ENCODE measurements around the gene FAM83C.
"Not testable (repeated sequence)": the region's sequence is repeated elsewhere in the genome, so short reads cannot be mapped to it uniquely, and the experiment has no call there.

FAM83C gene

DNA sequence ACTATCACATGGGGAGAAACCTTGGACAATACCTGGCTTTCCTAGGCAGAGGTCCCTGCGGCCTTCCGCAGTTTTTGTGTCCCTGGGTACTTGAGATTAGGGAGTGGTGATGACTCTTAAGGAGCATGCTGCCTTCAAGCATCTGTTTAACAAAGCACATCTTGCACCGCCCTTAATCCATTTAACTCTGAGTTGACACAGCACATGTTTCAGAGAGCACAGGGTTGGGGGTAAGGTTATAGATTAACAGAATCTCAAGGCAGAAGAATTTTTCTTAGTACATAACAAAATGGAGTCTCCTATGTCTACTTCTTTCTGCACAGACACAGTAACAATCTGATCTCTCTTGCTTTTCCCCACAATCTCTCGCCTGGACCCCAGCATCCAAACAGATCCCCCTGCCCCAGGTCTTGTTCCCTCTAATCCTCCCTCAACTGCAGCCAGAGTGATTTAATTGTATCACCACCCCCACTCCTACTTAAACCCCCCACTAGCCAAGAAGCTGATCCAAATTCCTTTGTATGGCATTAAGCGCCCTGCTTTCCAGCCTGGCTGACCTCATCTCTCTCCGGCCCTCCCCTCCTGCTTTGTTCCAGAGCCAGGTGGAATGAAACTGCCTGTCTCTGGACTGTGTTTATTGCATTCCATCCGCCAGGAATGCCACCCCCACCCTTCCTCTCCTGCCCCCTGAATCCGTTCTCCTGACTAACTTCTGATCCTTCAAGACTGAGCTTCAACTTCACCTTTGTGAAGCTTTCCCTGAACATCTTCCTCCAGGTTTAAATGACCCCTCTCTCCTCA, 29.3 kb downstream of the FAM83C start:
- not testable (repeated sequence) for H3K36me3 ChIP-seq (ENCODE audit: control insufficient read depth, insufficient read depth, low read length); H3K9ac ChIP-seq (ENCODE audit: low read length); H3K27me3 ChIP-seq (ENCODE audit: control insufficient read depth, insufficient read depth, low read length); H3K4me3 ChIP-seq (ENCODE audit: low read length); H3K9me3 ChIP-seq (ENCODE audit: control insufficient read depth, low read length)
- H3K4me1 ChIP-seq (ENCODE audit: control insufficient read depth, insufficient read depth, low read length): peaks cover 23% of the 10 kb centered on the region

DNA sequence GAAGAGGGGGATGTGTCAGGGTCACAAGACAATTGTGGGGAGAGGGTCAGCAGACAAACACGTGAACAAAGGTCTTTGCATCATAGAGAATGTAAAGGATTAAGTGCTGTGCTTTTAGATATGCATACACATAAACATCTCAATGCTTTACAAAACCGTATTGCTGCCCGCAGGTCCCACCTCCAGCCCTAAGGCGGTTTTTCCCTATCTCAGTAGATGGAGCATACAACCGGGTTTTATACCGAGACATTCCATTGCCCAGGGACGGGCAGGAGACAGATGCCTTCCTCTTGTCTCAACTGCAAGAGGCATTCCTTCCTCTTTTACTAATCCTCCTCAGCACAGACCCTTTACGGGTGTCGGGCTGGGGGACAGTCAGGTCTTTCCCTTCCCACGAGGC, 29.9 kb downstream of the FAM83C start:
- not testable (repeated sequence) for H3K9me3 ChIP-seq (ENCODE audit: control insufficient read depth, low read length); H3K4me3 ChIP-seq (ENCODE audit: low read length); H3K27me3 ChIP-seq (ENCODE audit: control insufficient read depth, insufficient read depth, low read length); H3K36me3 ChIP-seq (ENCODE audit: control insufficient read depth, insufficient read depth, low read length); H3K9ac ChIP-seq (ENCODE audit: low read length)
- peaks cover 25% of the 10 kb centered on the region for H3K4me1 ChIP-seq (ENCODE audit: control insufficient read depth, insufficient read depth, low read length)

DNA sequence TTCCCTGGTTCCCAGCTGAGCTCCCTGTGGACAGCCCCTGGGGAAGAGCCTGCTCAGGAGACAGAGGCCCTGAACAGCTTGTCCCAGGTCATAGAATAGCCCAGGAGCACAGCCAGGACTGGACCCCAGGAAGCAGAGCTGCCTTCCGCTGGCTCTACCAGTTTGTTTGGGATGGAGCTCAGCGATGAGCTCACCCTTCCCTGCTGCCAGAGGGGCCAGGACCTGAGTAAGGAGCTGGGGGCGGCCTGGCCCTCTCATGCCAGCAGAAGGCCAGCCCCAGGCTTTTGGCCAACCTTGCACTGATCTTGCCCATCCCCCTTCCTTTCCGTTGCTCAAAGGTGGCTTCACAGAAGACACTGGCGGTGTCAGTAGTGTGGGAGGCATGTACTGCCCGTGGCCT, 31.8 kb downstream of the FAM83C start:
- no peak overlapping the region for H3K9ac ChIP-seq (ENCODE audit: low read length)

DNA sequence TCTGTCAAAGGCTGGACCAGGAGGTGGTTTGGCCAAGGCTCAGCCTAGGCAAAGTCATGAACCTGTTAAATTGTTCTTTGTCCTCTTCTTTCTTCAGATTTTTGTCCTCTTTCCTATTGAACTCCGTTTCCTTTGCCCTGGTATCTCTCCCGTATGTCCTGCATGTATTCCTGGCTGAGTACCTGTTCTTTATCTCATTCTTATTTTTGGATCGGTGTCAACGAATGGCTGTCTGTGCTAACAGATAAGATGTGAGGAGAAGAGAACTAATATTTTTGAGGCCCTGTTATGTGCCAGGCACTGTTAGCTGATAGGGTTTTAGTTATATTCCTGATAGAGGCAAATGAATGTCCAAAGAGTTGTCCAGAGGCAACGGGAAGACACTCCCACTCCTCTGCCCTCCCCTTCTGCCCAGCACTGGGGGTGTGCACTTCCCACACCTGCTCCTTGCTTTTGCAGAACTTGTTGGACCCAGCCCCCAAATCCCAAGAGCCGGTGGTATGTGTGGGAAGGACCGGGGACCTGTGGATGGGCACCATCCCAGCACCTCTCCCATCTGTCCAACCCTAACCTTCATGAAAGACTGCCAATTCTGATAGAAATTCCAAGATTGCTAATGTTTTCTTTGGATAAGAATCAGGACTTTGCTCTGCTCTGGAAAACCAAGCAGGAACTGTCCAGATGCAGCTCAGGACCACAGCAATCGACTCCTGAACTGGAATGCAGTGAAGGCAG, 34.9 kb downstream of the FAM83C start:
- H3K4me1 ChIP-seq (ENCODE audit: control insufficient read depth, insufficient read depth, low read length): peaks cover 23% of the 10 kb centered on the region
- H3K4me3 ChIP-seq (ENCODE audit: low read length): no peak overlapping the region
- no peak overlapping the region for H3K9ac ChIP-seq (ENCODE audit: low read length)
- no peaks in the 10 kb centered on the region for H3K27me3 ChIP-seq (ENCODE audit: control insufficient read depth, insufficient read depth, low read length)
- no peaks in the 10 kb centered on the region for H3K36me3 ChIP-seq (ENCODE audit: control insufficient read depth, insufficient read depth, low read length)
- no peaks in the 10 kb centered on the region for H3K9me3 ChIP-seq (ENCODE audit: control insufficient read depth, low read length)

More for the DNA sequence above, 31.8 kb downstream of the FAM83C start:
- no peaks in the 10 kb centered on the region for H3K27me3 ChIP-seq (ENCODE audit: control insufficient read depth, insufficient read depth, low read length)
- peaks cover 26% of the 10 kb centered on the region for H3K4me1 ChIP-seq (ENCODE audit: control insufficient read depth, insufficient read depth, low read length)
- no peaks in the 10 kb centered on the region for H3K36me3 ChIP-seq (ENCODE audit: control insufficient read depth, insufficient read depth, low read length)
- H3K4me3 ChIP-seq (ENCODE audit: low read length): no peak overlapping the region
- H3K9me3 ChIP-seq (ENCODE audit: control insufficient read depth, low read length): no peaks in the 10 kb centered on the region

DNA sequence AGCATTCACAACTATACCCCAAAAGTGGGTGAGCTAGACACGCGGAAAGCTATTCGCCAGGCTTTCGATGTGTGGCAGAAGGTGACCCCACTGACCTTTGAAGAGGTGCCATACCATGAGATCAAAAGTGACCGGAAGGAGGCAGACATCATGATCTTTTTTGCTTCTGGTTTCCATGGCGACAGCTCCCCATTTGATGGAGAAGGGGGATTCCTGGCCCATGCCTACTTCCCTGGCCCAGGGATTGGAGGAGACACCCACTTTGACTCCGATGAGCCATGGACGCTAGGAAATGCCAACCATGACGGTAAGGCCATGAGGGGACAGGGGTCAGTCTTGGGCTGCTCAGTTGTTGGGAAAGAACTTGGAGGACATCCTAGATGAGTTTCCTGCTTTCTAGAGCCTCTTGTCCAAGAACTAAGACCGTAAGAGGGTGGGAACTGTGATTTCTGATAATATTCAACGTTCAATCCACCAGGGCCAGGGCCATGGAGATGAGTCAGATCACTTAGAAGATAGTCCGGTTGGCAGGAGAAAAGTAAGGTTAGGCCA, 37.7 kb downstream of the FAM83C start:
- H3K4me1 ChIP-seq (ENCODE audit: control insufficient read depth, insufficient read depth, low read length): peaks cover 31% of the 10 kb centered on the region
- H3K4me3 ChIP-seq (ENCODE audit: low read length): no peak overlapping the region
- no peak overlapping the region for H3K9ac ChIP-seq (ENCODE audit: low read length)
- no peaks in the 10 kb centered on the region for H3K27me3 ChIP-seq (ENCODE audit: control insufficient read depth, insufficient read depth, low read length)
- H3K36me3 ChIP-seq (ENCODE audit: control insufficient read depth, insufficient read depth, low read length): no peaks in the 10 kb centered on the region
- no peaks in the 10 kb centered on the region for H3K9me3 ChIP-seq (ENCODE audit: control insufficient read depth, low read length)

DNA sequence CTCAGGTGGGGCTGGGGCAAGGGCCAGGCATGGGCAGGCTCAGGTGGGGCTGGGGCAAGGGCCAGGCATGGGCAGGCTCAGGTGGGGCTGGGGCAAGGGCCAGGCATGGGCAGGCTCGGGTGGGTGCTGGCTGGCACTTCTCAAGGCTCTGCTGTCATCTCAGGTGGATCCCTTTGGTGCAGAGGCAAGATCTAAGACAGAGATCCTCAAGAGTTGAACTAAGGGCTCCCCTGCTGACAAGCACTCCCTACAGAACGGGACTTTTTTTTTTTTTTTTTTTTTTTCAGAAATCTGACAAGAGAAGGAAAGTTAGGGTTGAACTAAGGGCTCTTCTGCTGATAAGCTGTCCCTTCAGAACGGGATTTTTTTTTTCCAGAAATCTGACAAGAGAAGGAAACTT, 39.2 kb downstream of the FAM83C start:
- Histone ChIP-seq H3K27me3 (ENCODE audit: control insufficient read depth, insufficient read depth, low read length) (no peaks in the 10 kb centered on the region), H3K4me3 (ENCODE audit: low read length) (no peak overlapping the region), H3K9ac (ENCODE audit: low read length) (no peak overlapping the region), H3K4me1 (ENCODE audit: control insufficient read depth, insufficient read depth, low read length) (peaks cover 28% of the 10 kb centered on the region), H3K36me3 (ENCODE audit: control insufficient read depth, insufficient read depth, low read length) (no peaks in the 10 kb centered on the region), H3K9me3 (ENCODE audit: control insufficient read depth, low read length) (no peaks in the 10 kb centered on the region)

DNA sequence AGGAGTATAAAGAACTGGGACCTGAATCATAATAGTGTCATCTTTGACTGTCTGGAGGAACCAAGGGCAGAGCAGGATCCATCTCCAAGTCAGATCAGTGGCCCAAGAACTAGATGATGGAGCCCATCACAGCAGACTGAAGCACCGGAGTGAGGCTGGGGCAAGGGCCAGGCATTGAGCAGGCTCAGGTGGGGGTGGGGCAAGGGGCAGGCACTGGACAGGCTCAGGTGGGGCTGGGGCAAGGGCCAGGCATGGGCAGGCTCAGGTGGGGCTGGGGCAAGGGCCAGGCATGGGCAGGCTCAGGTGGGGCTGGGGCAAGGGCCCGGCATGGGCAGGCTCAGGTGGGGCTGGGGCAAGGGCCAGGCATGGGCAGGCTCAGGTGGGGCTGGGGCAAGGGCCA, 39.6 kb downstream of the FAM83C start:
- not testable (repeated sequence) for H3K27me3 ChIP-seq (ENCODE audit: control insufficient read depth, insufficient read depth, low read length); H3K36me3 ChIP-seq (ENCODE audit: control insufficient read depth, insufficient read depth, low read length); H3K9ac ChIP-seq (ENCODE audit: low read length); H3K9me3 ChIP-seq (ENCODE audit: control insufficient read depth, low read length); H3K4me3 ChIP-seq (ENCODE audit: low read length)
- H3K4me1 ChIP-seq (ENCODE audit: control insufficient read depth, insufficient read depth, low read length): peaks cover 23% of the 10 kb centered on the region

DNA sequence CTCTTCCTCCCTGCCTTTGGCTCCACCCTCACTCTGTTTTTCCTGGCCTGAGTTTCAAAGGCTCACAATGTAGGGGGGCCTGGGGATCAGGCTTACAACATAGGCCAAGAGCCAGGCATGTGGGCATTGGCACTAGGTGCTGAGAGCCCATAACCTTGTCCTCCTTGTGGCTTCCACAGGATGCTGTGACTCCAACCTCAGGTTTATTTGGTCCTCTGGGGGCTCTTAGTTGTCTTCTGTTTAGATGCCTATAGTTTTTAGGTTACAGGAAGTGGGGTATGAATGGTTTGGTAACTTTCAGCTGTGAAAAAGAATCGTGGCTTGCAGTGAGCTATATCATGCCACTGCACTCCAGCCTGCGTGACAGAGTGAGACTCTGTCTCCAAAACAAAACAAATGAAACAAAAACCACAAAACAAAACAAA, 40.2 kb downstream of the FAM83C start:
- no peak overlapping the region for H3K9ac ChIP-seq (ENCODE audit: low read length)
- H3K27me3 ChIP-seq (ENCODE audit: control insufficient read depth, insufficient read depth, low read length): no peaks in the 10 kb centered on the region

DNA sequence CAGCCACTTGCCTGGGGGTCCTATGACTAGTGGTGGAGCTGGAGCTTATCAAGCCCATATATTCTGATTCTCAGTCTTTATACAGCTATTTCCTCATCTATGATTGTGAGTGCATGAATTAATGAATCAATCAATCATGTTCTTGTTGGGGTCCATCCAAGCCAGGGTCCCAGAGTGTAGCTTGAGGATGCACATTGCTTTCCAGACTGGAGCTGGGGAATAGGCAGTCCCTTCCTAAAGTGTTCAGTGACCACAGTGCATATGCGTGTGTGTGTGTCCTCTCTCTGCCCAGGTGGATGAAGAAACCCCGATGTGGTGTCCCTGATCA, 40.6 kb downstream of the FAM83C start:
- Histone ChIP-seq H3K27me3 (ENCODE audit: control insufficient read depth, insufficient read depth, low read length) (no peaks in the 10 kb centered on the region), H3K9ac (ENCODE audit: low read length) (no peak overlapping the region), H3K36me3 (ENCODE audit: control insufficient read depth, insufficient read depth, low read length) (no peaks in the 10 kb centered on the region), H3K4me3 (ENCODE audit: low read length) (no peak overlapping the region), H3K9me3 (ENCODE audit: control insufficient read depth, low read length) (no peaks in the 10 kb centered on the region), H3K4me1 (ENCODE audit: control insufficient read depth, insufficient read depth, low read length) (peaks cover 18% of the 10 kb centered on the region)

More for the DNA sequence above, 40.2 kb downstream of the FAM83C start:
- no peaks in the 10 kb centered on the region for H3K36me3 ChIP-seq (ENCODE audit: control insufficient read depth, insufficient read depth, low read length)
- no peak overlapping the region for H3K4me3 ChIP-seq (ENCODE audit: low read length)
- peaks cover 18% of the 10 kb centered on the region for H3K4me1 ChIP-seq (ENCODE audit: control insufficient read depth, insufficient read depth, low read length)
- H3K9me3 ChIP-seq (ENCODE audit: control insufficient read depth, low read length): no peaks in the 10 kb centered on the region

DNA sequence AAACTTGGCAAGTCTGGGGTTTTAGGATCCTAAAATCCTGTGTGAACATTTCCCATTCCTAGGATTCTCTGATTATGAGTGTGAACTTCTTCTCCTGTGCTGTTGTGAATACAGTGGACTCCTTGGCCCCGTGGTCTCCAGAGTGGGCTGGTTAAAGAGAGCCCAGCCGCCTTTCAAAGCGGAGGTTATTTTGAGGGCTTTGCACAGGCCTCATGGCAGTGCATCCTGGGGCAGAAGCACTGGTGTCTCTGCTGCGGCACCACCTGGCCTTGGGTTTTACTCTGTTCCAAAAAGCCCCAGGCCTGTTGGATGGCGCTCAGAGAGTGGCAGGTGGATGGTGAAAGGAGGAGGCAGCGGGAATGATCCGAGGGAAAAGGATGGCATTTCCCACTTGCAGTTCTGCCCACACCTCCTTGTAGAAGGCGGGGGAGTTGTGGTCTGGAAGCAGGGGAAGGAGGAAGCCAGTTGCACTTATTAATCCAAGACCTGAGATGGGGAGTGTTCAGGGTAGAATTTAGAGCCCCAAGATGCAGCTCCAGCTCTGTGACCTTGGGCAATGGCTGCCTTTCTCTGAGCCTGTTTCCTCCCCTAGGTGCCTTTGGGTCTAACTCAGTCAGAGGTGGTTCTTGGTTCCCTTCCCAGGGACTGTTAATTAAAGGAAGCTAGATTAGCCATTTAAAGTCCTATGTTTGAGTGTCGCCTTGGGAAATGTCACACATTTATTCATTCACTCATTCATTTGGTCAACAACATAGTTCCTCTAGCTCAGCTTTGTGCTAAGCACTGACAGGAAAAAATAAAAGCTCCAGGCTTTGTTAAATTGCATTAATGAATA, 43.4 kb downstream of the FAM83C start:
- Histone ChIP-seq H3K9ac (ENCODE audit: low read length) (no peak overlapping the region), H3K36me3 (ENCODE audit: control insufficient read depth, insufficient read depth, low read length) (no peaks in the 10 kb centered on the region), H3K4me3 (ENCODE audit: low read length) (no peak overlapping the region), H3K9me3 (ENCODE audit: control insufficient read depth, low read length) (no peaks in the 10 kb centered on the region), H3K27me3 (ENCODE audit: control insufficient read depth, insufficient read depth, low read length) (no peaks in the 10 kb centered on the region), H3K4me1 (ENCODE audit: control insufficient read depth, insufficient read depth, low read length) (peaks cover 18% of the 10 kb centered on the region)

DNA sequence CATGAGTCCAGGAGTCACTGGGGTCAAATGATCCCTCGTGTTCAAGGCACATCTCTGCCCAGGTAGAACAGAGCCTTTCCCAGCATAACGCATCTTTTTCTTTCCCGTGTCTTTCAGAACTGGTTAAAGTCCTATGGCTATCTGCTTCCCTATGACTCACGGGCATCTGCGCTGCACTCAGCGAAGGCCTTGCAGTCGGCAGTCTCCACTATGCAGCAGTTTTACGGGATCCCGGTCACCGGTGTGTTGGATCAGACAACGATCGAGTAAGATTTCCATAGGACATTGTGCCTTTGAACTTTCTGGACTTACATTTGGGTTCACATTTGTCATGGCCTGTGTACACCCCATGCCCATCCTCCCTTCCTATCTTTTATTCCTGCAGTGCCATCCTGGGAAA, 45.5 kb downstream of the FAM83C start:
- H3K9ac ChIP-seq (ENCODE audit: low read length): no peak overlapping the region
- peaks cover 2% of the 10 kb centered on the region for H3K4me1 ChIP-seq (ENCODE audit: control insufficient read depth, insufficient read depth, low read length)
- H3K4me3 ChIP-seq (ENCODE audit: low read length): no peak overlapping the region
- H3K27me3 ChIP-seq (ENCODE audit: control insufficient read depth, insufficient read depth, low read length): no peaks in the 10 kb centered on the region
- no peaks in the 10 kb centered on the region for H3K36me3 ChIP-seq (ENCODE audit: control insufficient read depth, insufficient read depth, low read length)
- no peaks in the 10 kb centered on the region for H3K9me3 ChIP-seq (ENCODE audit: control insufficient read depth, low read length)

DNA sequence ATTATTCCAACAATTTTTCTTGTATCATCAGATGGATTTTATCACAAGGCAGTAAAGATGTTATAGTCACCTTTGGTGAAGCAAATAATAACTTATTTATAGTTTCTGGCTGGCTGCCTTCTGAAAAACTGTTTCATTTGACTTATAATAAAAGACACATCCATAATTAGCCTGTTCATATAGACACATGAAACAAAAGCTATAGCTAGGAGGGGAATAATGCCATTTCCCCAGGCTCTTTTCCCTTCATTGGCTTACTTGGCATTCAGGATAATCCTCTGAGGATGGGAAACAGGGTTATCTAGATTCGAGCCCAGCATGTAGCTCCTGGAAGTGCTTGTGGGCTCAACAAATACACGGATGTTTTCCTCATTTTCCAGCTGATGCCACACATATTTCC, 48.2 kb downstream of the FAM83C start:
- no peak overlapping the region for H3K9ac ChIP-seq (ENCODE audit: low read length)
- H3K4me1 ChIP-seq (ENCODE audit: control insufficient read depth, insufficient read depth, low read length): no peaks in the 10 kb centered on the region
- no peaks in the 10 kb centered on the region for H3K36me3 ChIP-seq (ENCODE audit: control insufficient read depth, insufficient read depth, low read length)
- no peaks in the 10 kb centered on the region for H3K27me3 ChIP-seq (ENCODE audit: control insufficient read depth, insufficient read depth, low read length)
- no peaks in the 10 kb centered on the region for H3K9me3 ChIP-seq (ENCODE audit: control insufficient read depth, low read length)
- no peak overlapping the region for H3K4me3 ChIP-seq (ENCODE audit: low read length)
